IMR-90 (cell line): ENCODE data around the gene PI3. TPM values are rescaled to one million over a fixed set of nuclear protein-coding genes. Genes with fewer than 3 reads are reported as not detected.

Source experiments
- ATAC-seq: fragments of 200-7000 bp; cut with Tn5 transposase; 2 replicates; pipeline ENCODE4 v1.9.1; 2020; ENCODE audit warnings: low read depth, mild to moderate bottlenecking, moderate library complexity
- BruUV-seq: library from RNA; stranded (reverse); fragments of 400-500 nt; replicated peaks from 2 replicates; lab custom pipeline; 2021; lab: Mats Ljungman, UMichigan
- CTCF ChIA-PET: fragments of 300-600 bp; formaldehyde crosslinking; extraction: SDS; loops from one replicate; lab custom pipeline; 2021; ENCODE audit warnings: antibody characterized with exemption; lab: Yijun Ruan, JAX
- POLR2A ChIA-PET: fragments of 300-600 bp; sonication (Branson Sonifier 250); formaldehyde crosslinking; loops from one replicate; lab custom pipeline; 2022; ENCODE audit warnings: antibody characterized with exemption; ENCODE audit not compliant: unreplicated experiment; lab: Charles Lee
- DNase-seq: peaks from one replicate; pipeline ENCODE4 v3.0.0; 2013
- H2AFZ ChIP-seq: replicated peaks from 2 replicates; pipeline ENCODE3; 2013; ENCODE audit warnings: low read length, mild to moderate bottlenecking; ENCODE audit not compliant: poor library complexity
- H2AK5ac ChIP-seq: 2 replicates; pipeline ENCODE4 v1.6.1; 2013; ENCODE audit warnings: low read depth, low read length, inconsistent platforms
- H2AK9ac ChIP-seq: replicated peaks from 2 replicates; pipeline ENCODE3; 2013; ENCODE audit warnings: mild to moderate bottlenecking, low read depth, low read length, moderate library complexity; ENCODE audit not compliant: poor library complexity
- H2BK120ac ChIP-seq: 2 replicates; pipeline ENCODE4 v1.6.1; 2013; ENCODE audit warnings: low read depth, low read length, inconsistent platforms
- H2BK15ac ChIP-seq: 3 replicates; pipeline ENCODE4 v1.6.1; 2013; ENCODE audit warnings: low read depth, low read length, inconsistent platforms
- H2BK20ac ChIP-seq: 2 replicates; pipeline ENCODE4 v1.6.1; 2013; ENCODE audit warnings: low read depth, mild to moderate bottlenecking, inconsistent platforms, low read length, moderate library complexity
- H2BK5ac ChIP-seq: 2 replicates; pipeline ENCODE4 v1.6.1; 2013; ENCODE audit warnings: mild to moderate bottlenecking, low read depth, low read length, inconsistent platforms; ENCODE audit not compliant: poor library complexity, severe bottlenecking
- H3K14ac ChIP-seq: replicated peaks from 2 replicates; pipeline ENCODE4 v1.6.1; 2013; ENCODE audit warnings: low read depth, low read length, inconsistent platforms
- H3K18ac ChIP-seq: 2 replicates; pipeline ENCODE4 v1.6.1; 2013; ENCODE audit warnings: low read depth, low read length, control low read depth
- H3K23ac ChIP-seq: 2 replicates; pipeline ENCODE4 v1.6.1; 2013; ENCODE audit warnings: low read depth, low read length, inconsistent platforms
- H3K27ac ChIP-seq: 2 replicates; pipeline ENCODE4 v1.5.1; 2013; ENCODE audit warnings: mild to moderate bottlenecking, control low read depth, low read length; ENCODE audit not compliant: insufficient read depth
- H3K27me3 ChIP-seq: 2 replicates; pipeline ENCODE4 v1.6.1; 2013; ENCODE audit warnings: low read length; ENCODE audit not compliant: control insufficient read depth, insufficient read depth
- H3K36me3 ChIP-seq: 2 replicates; pipeline ENCODE4 v1.6.1; 2013; ENCODE audit warnings: low read length, mixed read lengths; ENCODE audit not compliant: control insufficient read depth, insufficient read depth
- H3K4ac ChIP-seq: 2 replicates; pipeline ENCODE4 v1.6.1; 2013; ENCODE audit warnings: low read depth, low read length, inconsistent platforms
- H3K4me1 ChIP-seq: 2 replicates; pipeline ENCODE4 v1.6.1; 2013; ENCODE audit warnings: low read length, mixed read lengths; ENCODE audit not compliant: control insufficient read depth, insufficient read depth
- H3K4me2 ChIP-seq: 2 replicates; pipeline ENCODE4 v1.6.1; 2013; ENCODE audit warnings: low read depth, mild to moderate bottlenecking, control low read depth, low read length, moderate library complexity
- H3K4me3 ChIP-seq: 2 replicates; pipeline ENCODE4 v1.5.1; 2013; ENCODE audit warnings: low read depth, mild to moderate bottlenecking, control low read depth, low read length, moderate library complexity; ENCODE audit not compliant: insufficient read depth
- H3K56ac ChIP-seq: 2 replicates; pipeline ENCODE4 v1.6.1; 2013; ENCODE audit warnings: low read length, inconsistent platforms; ENCODE audit not compliant: insufficient read depth; ENCODE audit errors: extremely low read depth
- H3K79me1 ChIP-seq, 2 experiments: 2 replicates each; pipeline ENCODE4 v1.6.1; 2013; ENCODE audit warnings: low read length in 2 of 2, inconsistent platforms in 1 of 2, low read depth in 1 of 2
- H3K9ac ChIP-seq: 2 replicates; pipeline ENCODE4 v1.6.1; 2013; ENCODE audit warnings: low read depth, low read length, control low read depth
- H3K9me1 ChIP-seq: 2 replicates; pipeline ENCODE4 v1.6.1; 2013; ENCODE audit warnings: low read length, inconsistent platforms; ENCODE audit not compliant: insufficient read depth
- H3K9me3 ChIP-seq: 2 replicates; pipeline ENCODE4 v1.6.1; 2013; ENCODE audit warnings: low read length; ENCODE audit not compliant: control insufficient read depth, insufficient read depth
- H4K20me1 ChIP-seq: 2 replicates; pipeline ENCODE4 v1.6.1; 2013; ENCODE audit warnings: low read length, inconsistent platforms; ENCODE audit not compliant: insufficient read depth
- H4K5ac ChIP-seq: 2 replicates; pipeline ENCODE4 v1.6.1; 2013; ENCODE audit warnings: mild to moderate bottlenecking, low read depth, low read length, control low read depth
- H4K8ac ChIP-seq, 2 experiments: 2 replicates each; pipeline ENCODE4 v1.6.1; 2013; ENCODE audit warnings: low read depth in 2 of 2, low read length in 2 of 2, control low read depth in 1 of 2, inconsistent platforms in 1 of 2
- H4K91ac ChIP-seq: 2 replicates; pipeline ENCODE4 v1.6.1; 2013; ENCODE audit warnings: low read depth, low read length, inconsistent platforms; ENCODE audit not compliant: insufficient read depth
- BHLHE40 ChIP-seq: fragments of 150-350 bp; IDR thresholded peaks from 2 replicates; pipeline ENCODE4 v1.6.1; 2016; ENCODE audit warnings: mild to moderate bottlenecking, low read depth, low read length
- CEBPB ChIP-seq: IDR thresholded peaks from 2 replicates; pipeline ENCODE4 v1.6.1; 2012; ENCODE audit warnings: low read depth, low read length, improper control_type of control experiment
- CHD1 ChIP-seq: IDR thresholded peaks from 2 replicates; pipeline ENCODE4 v1.6.1; 2012; ENCODE audit warnings: low read depth, low read length, improper control_type of control experiment
- CTCF ChIP-seq: conservative IDR thresholded peaks from 2 replicates; pipeline ENCODE4 v1.5.1; 2012; ENCODE audit warnings: mild to moderate bottlenecking, low read depth, low read length, improper control_type of control experiment
- ELK1 ChIP-seq: fragments of 150-350 bp; IDR thresholded peaks from 2 replicates; pipeline ENCODE4 v1.6.1; 2016; ENCODE audit warnings: low read depth, mild to moderate bottlenecking, low read length, moderate library complexity, borderline replicate concordance
- FOS ChIP-seq: fragments of 150-350 bp; IDR thresholded peaks from 2 replicates; pipeline ENCODE4 v1.6.1; 2016; ENCODE audit warnings: low read depth, low read length
- MAFK ChIP-seq: IDR thresholded peaks from 2 replicates; pipeline ENCODE4 v1.6.1; 2012; ENCODE audit warnings: low read depth, low read length, improper control_type of control experiment
- MAZ ChIP-seq: IDR thresholded peaks from 2 replicates; pipeline ENCODE4 v1.6.1; 2012; ENCODE audit warnings: low read depth, mild to moderate bottlenecking, low read length, improper control_type of control experiment, moderate library complexity, borderline replicate concordance
- MXI1 ChIP-seq: IDR thresholded peaks from 2 replicates; pipeline ENCODE4 v1.6.1; 2012; ENCODE audit warnings: low read depth, mild to moderate bottlenecking, low read length, moderate library complexity, borderline replicate concordance
- NFE2L2 ChIP-seq: fragments of 150-350 bp; IDR thresholded peaks from 2 replicates; pipeline ENCODE4 v1.6.1; 2016; ENCODE audit warnings: low read depth, mild to moderate bottlenecking, low read length
- POLR2A ChIP-seq: IDR thresholded peaks from 2 replicates; pipeline ENCODE4 v1.6.1; 2012; ENCODE audit warnings: mild to moderate bottlenecking, low read depth, low read length
- RAD21 ChIP-seq: IDR thresholded peaks from 2 replicates; pipeline ENCODE4 v1.6.1; 2012; ENCODE audit warnings: low read length, improper control_type of control experiment
- RCOR1 ChIP-seq: IDR thresholded peaks from 2 replicates; pipeline ENCODE4 v1.6.1; 2012; ENCODE audit warnings: mild to moderate bottlenecking, low read length, improper control_type of control experiment; ENCODE audit not compliant: insufficient replicate concordance
- RFX5 ChIP-seq: IDR thresholded peaks from 2 replicates; pipeline ENCODE4 v1.8.0; 2012; ENCODE audit warnings: low read depth, mild to moderate bottlenecking, low read length, moderate library complexity
- SMC3 ChIP-seq: fragments of 150-350 bp; IDR thresholded peaks from 2 replicates; pipeline ENCODE4 v1.6.1; 2016; ENCODE audit warnings: low read depth, mild to moderate bottlenecking, antibody characterized with exemption, low read length, moderate library complexity
- WGBS, 2 experiments: methylation state at CpG; one replicate each; pipeline versions ENCODE4 v1.1.5 to v1.1.7; 2013; ENCODE audit warnings: missing lambda C conversion rate in 2 of 2; ENCODE audit not compliant: insufficient read length in 1 of 2; ENCODE audit errors: extremely low coverage in 2 of 2; 5-methylcytosine and 5-hydroxymethylcytosine counted together
- dilution Hi-C: fragments of 300-500 bp; cut with HindIII; formaldehyde crosslinking; loops from one replicate; pipeline ENCODE4 v1.14.3; 2018; ENCODE audit warnings: low sequenced_read_pairs; ENCODE audit not compliant: unreplicated experiment
- in situ Hi-C: fragments of 300-500 bp; cut with MboI; formaldehyde crosslinking; loops from 3 replicates; pipeline ENCODE4 v1.14.3; 2019; ENCODE audit warnings: low sequenced_read_pairs, inconsistent platforms, mixed read lengths
- intact Hi-C: fragments of 100-400 bp; cut with micrococcal nuclease; formaldehyde crosslinking; loops from 2 replicates; pipeline ENCODE4 v1.10.0; 2022
- polyA plus RNA-seq, 3 experiments: library from polyadenylated mRNA; depleted of rRNA; stranded (reverse); fragments of >200 nt; gene quantifications; 2 replicates each; pipeline ENCODE4 v1.2.3, GENCODE V29; 2012; ENCODE audit warnings: low replicate concordance in 1 of 3
- total RNA-seq: library from RNA; depleted of rRNA; stranded (reverse); fragments of >200 nt; gene quantifications from 2 replicates; pipeline ENCODE4 v1.2.3, GENCODE V29; 2012
- TF ChIP-seq, protein P1 (sequence below): fragments of 150-350 bp; IDR thresholded peaks from 2 replicates; pipeline ENCODE4 v1.6.1; 2017; ENCODE audit warnings: mild to moderate bottlenecking, antibody characterized with exemption, low read length, low read depth

Gene PI3
- total and polyA plus RNA-seq, 2 of the 4 experiments (the other 2 are of a cell fraction) = not detected

- Histone ChIP-seq H2AK9ac (no peak within 1 kb of the TSS), H2AFZ (no peak within 1 kb of the TSS), H4K91ac (no peak within 1 kb of the TSS), H3K4me1 (no peaks in the 10 kb centered on the region), H2BK15ac (no peak within 1 kb of the TSS), H4K8ac (no peak within 1 kb of the TSS), H2BK5ac (no peak within 1 kb of the TSS), H3K27me3 (no peaks in the 10 kb centered on the region; the same call in 1 of the 2 replicates), H3K14ac (no peak within 1 kb of the TSS), H3K18ac (no peak within 1 kb of the TSS), H3K9ac (no peak within 1 kb of the TSS), H3K4me3 (no peak within 1 kb of the TSS), H3K9me1 (no peaks in the 10 kb centered on the region), H4K5ac (no peak within 1 kb of the TSS), H3K79me1 (no peaks in the 10 kb centered on the region), H3K9me3 (no peaks in the 10 kb centered on the region), H3K27ac (no peak within 1 kb of the TSS), H2AK5ac (no peak within 1 kb of the TSS), H2BK120ac (no peak within 1 kb of the TSS), H3K36me3 (no peaks in the 10 kb centered on the region), H3K23ac (no peak within 1 kb of the TSS), H4K20me1 (no peaks in the 10 kb centered on the region), H3K56ac (no peak within 1 kb of the TSS), H2BK20ac (no peak within 1 kb of the TSS), H3K4ac (no peak within 1 kb of the TSS), H3K4me2 (no peak within 1 kb of the TSS)
- no TSS peak for BruUV-seq
- in situ Hi-C loops (no loop called here), dilution Hi-C loops (no loop called here), intact Hi-C loops (no loop called here)
- no peak for ATAC-seq
- ChIA-PET CTCF (interaction anchor here (0.8 kb wide), 1 partner anchor 87 kb away, joined by 3 read pairs; no protein-coding TSS in a partner anchor), POLR2A (no interaction called here)
- no peak for TF ChIP-seq CTCF
- TF ChIP-seq NFE2L2 = no peak
- no peak for TF ChIP-seq CHD1
- no peak for TF ChIP-seq MAFK
- TF ChIP-seq FOS = no peak
- TF ChIP-seq, protein P1, sequence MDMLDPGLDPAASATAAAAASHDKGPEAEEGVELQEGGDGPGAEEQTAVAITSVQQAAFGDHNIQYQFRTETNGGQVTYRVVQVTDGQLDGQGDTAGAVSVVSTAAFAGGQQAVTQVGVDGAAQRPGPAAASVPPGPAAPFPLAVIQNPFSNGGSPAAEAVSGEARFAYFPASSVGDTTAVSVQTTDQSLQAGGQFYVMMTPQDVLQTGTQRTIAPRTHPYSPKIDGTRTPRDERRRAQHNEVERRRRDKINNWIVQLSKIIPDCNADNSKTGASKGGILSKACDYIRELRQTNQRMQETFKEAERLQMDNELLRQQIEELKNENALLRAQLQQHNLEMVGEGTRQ = no peak
- no peak for TF ChIP-seq BHLHE40
- TF ChIP-seq MXI1 = no peak
- TF ChIP-seq MAZ = no peak
- TF ChIP-seq POLR2A = no peak
- TF ChIP-seq SMC3 = no peak
- no peak for TF ChIP-seq RAD21
- no peak for TF ChIP-seq RFX5
- TF ChIP-seq RCOR1 = no peak
- TF ChIP-seq ELK1 = no peak
- no peak for TF ChIP-seq CEBPB
- no peak for DNase-seq
- WGBS, 2 experiments = no CpG with 5 or more reads among the region's 1 CpG
Observed at GRCh38 chr20:45206725-45207124, 32.0 kb downstream of the PI3 start, which contains the start of gene SEMG1. SEMG1 (plus strand) TSS chr20:45207033; CDS start chr20:45207054, 21 bp downstream.
